HepG2 (cell line): ENCODE data around the gene NAV2. TPM values are rescaled to one million over a fixed set of nuclear protein-coding genes. Genes with fewer than 3 reads are reported as not detected.

ENCODE experiments used
- BRD4 ChIP-seq: sonication (generic); formaldehyde crosslinking; IDR thresholded peaks from 2 replicates; pipeline ENCODE4 v1.4.0; 2020; ENCODE audit warnings: missing genetic modification reagents
- CHCHD3 ChIP-seq: sonication (generic); formaldehyde crosslinking; IDR thresholded peaks from 2 replicates; pipeline ENCODE4 v1.8.0; 2022; ENCODE audit warnings: mild to moderate bottlenecking, missing genetic modification reagents, moderate library complexity
- ELF1 ChIP-seq: sonication (generic); formaldehyde crosslinking; IDR thresholded peaks from 2 replicates; pipeline ENCODE4 v1.4.0; 2020; ENCODE audit warnings: missing genetic modification reagents
- ELF3 ChIP-seq: IDR thresholded peaks from 2 replicates; pipeline ENCODE4 v1.6.1; 2016; ENCODE audit warnings: missing genetic modification reagents, missing compliant biosample characterization
- GATAD2A ChIP-seq: IDR thresholded peaks from 2 replicates; pipeline ENCODE4 v1.6.1; 2016
- HNRNPH1 ChIP-seq: fragments of 200-400 bp; formaldehyde crosslinking; optimal IDR thresholded peaks from 2 replicates; pipeline ENCODE3; 2017; ENCODE audit warnings: mild to moderate bottlenecking, low read depth, low read length
- HNRNPUL1 ChIP-seq: fragments of 200-400 bp; formaldehyde crosslinking; IDR thresholded peaks from 2 replicates; pipeline ENCODE4 v1.6.1; 2017; ENCODE audit warnings: low read depth, mild to moderate bottlenecking, low read length, moderate library complexity
- HOXA3 ChIP-seq: sonication (generic); formaldehyde crosslinking; IDR thresholded peaks from 2 replicates; pipeline ENCODE4 v1.5.0; 2020; ENCODE audit warnings: missing genetic modification reagents
- MLLT10 ChIP-seq: sonication (generic); formaldehyde crosslinking; IDR thresholded peaks from 2 replicates; pipeline ENCODE4 v1.4.0; 2020; ENCODE audit warnings: missing genetic modification reagents
- TOPORS ChIP-seq: sonication (generic); formaldehyde crosslinking; IDR thresholded peaks from 2 replicates; pipeline ENCODE4 v1.8.0; 2023; ENCODE audit warnings: mild to moderate bottlenecking, missing genetic modification reagents
- TSC22D2 ChIP-seq: sonication (generic); formaldehyde crosslinking; IDR thresholded peaks from 2 replicates; pipeline ENCODE4 v1.5.1; 2020; ENCODE audit warnings: missing genetic modification reagents, mild to moderate bottlenecking, borderline replicate concordance
- U2AF2 ChIP-seq: fragments of 200-400 bp; formaldehyde crosslinking; IDR thresholded peaks from 2 replicates; pipeline ENCODE4 v1.6.1; 2017; ENCODE audit warnings: low read depth, mild to moderate bottlenecking, low read length
- ZFAT ChIP-seq: sonication (generic); formaldehyde crosslinking; conservative IDR thresholded peaks from 2 replicates; pipeline ENCODE4 v1.8.1; 2023; ENCODE audit warnings: missing genetic modification reagents, inconsistent platforms
- ZMYM4 ChIP-seq: sonication (generic); formaldehyde crosslinking; IDR thresholded peaks from 2 replicates; pipeline ENCODE4 v1.8.1; 2023; ENCODE audit warnings: mild to moderate bottlenecking, missing genetic modification reagents
- ZNF205 ChIP-seq: IDR thresholded peaks from 2 replicates; pipeline ENCODE4 v1.6.1; 2018; ENCODE audit warnings: missing biosample characterization, missing genetic modification reagents
- ZNF44 ChIP-seq: sonication (generic); formaldehyde crosslinking; IDR thresholded peaks from 2 replicates; pipeline ENCODE4 v1.5.1; 2020; ENCODE audit warnings: mild to moderate bottlenecking, missing genetic modification reagents
- ZNF569 ChIP-seq: sonication (generic); formaldehyde crosslinking; IDR thresholded peaks from 2 replicates; pipeline ENCODE4 v1.5.0; 2020; ENCODE audit warnings: mild to moderate bottlenecking, missing genetic modification reagents, moderate library complexity, borderline replicate concordance
- polyA plus RNA-seq, 8 experiments: library from polyadenylated mRNA; depleted of rRNA in 3 of 8; stranded (reverse) in 7 of 8; unstranded in 1 of 8; fragments of >200 nt; fragmentation: Illumina TruSeq in 4 of 8; extraction: Trizol in 4 of 8; gene quantifications; 2 replicates each; pipeline versions ENCODE4 v1.2.1 to v1.2.3, GENCODE V29; 2011 to 2016; ENCODE audit warnings: low read depth in 4 of 8, missing spikeins in 1 of 8, mixed read lengths in 1 of 8; ENCODE audit not compliant: insufficient read depth in 1 of 8
- total RNA-seq, 5 experiments: library from RNA; depleted of rRNA; stranded (reverse); fragments of >200 nt; fragmentation: Illumina TruSeq; extraction: Trizol; gene quantifications; 2 replicates each; pipeline ENCODE4 v1.2.3, GENCODE V29; 2016; ENCODE audit warnings: low read depth in 1 of 5
- TF ChIP-seq, protein P1 (sequence below): sonication (generic); formaldehyde crosslinking; IDR thresholded peaks from 2 replicates; pipeline ENCODE4 v1.4.0; 2020; ENCODE audit warnings: mild to moderate bottlenecking, missing genetic modification reagents
- TF ChIP-seq, protein P2 (sequence below): sonication (generic); formaldehyde crosslinking; IDR thresholded peaks from 2 replicates; pipeline ENCODE4 v1.4.0; 2020; ENCODE audit warnings: mild to moderate bottlenecking, missing genetic modification reagents
- TF ChIP-seq, protein P3 (sequence below): sonication (generic); formaldehyde crosslinking; IDR thresholded peaks from 2 replicates; pipeline ENCODE4 v1.4.0; 2020; ENCODE audit warnings: missing genetic modification reagents
- TF ChIP-seq, protein P4 (sequence below): sonication (generic); formaldehyde crosslinking; conservative IDR thresholded peaks from 2 replicates; pipeline ENCODE4 v1.4.0; 2020; ENCODE audit warnings: missing genetic modification reagents
- TF ChIP-seq, protein P5 (sequence below): sonication (generic); formaldehyde crosslinking; conservative IDR thresholded peaks from 2 replicates; pipeline ENCODE4 v1.8.1; 2023; ENCODE audit warnings: missing genetic modification reagents
- TF ChIP-seq, protein P6 (sequence below): sonication (generic); formaldehyde crosslinking; IDR thresholded peaks from 2 replicates; pipeline ENCODE4 v1.4.0; 2020; ENCODE audit warnings: mild to moderate bottlenecking, missing genetic modification reagents

Gene NAV2
- total and polyA plus RNA-seq, 2 of the 13 experiments (the other 11 are each of a cell fraction or from before 2014, with no cell fraction given) = 9.3 to 34.6 TPM

DNA sequence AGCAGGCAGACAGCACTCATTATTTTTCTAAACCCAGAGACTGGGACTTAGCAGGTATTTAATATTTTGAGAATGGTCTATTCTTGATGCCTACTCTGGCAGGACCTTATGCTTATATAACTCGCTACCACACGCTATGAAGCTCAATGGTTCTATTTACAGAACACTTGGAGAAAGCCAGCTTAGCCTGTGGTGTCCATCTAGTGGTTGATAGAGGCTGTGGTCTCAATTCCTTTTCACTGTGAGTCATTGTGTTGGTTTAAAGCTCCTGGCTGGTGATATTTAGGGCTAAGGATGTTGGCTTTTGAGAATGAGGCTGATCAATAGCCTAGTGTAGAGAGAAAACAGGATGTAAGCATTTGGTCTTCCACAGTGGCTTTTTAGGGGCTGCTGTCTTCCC, 241.3 kb downstream of the NAV2 start (continued):
- TF ChIP-seq, protein P1, sequence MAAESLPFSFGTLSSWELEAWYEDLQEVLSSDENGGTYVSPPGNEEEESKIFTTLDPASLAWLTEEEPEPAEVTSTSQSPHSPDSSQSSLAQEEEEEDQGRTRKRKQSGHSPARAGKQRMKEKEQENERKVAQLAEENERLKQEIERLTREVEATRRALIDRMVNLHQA (CRISPR knock-in tag) = no peak
- no peak for TF ChIP-seq HNRNPH1
- TF ChIP-seq ZMYM4 = peak; percentile 56
- TF ChIP-seq, protein P2, sequence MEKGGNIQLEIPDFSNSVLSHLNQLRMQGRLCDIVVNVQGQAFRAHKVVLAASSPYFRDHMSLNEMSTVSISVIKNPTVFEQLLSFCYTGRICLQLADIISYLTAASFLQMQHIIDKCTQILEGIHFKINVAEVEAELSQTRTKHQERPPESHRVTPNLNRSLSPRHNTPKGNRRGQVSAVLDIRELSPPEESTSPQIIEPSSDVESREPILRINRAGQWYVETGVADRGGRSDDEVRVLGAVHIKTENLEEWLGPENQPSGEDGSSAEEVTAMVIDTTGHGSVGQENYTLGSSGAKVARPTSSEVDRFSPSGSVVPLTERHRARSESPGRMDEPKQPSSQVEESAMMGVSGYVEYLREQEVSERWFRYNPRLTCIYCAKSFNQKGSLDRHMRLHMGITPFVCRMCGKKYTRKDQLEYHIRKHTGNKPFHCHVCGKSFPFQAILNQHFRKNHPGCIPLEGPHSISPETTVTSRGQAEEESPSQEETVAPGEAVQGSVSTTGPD (CRISPR knock-in tag) = 0 out of 2 replicates have a peak, but pooled peaks have one; percentile 25
- TF ChIP-seq MLLT10 (CRISPR knock-in tag) = no peak
- TF ChIP-seq TSC22D2 (CRISPR knock-in tag) = no peak
- TF ChIP-seq, protein P3, sequence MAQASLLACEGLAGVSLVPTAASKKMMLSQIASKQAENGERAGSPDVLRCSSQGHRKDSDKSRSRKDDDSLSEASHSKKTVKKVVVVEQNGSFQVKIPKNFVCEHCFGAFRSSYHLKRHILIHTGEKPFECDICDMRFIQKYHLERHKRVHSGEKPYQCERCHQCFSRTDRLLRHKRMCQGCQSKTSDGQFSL (CRISPR knock-in tag) = no peak
- TF ChIP-seq ZFAT (CRISPR knock-in tag) = no peak
- TF ChIP-seq, protein P4, sequence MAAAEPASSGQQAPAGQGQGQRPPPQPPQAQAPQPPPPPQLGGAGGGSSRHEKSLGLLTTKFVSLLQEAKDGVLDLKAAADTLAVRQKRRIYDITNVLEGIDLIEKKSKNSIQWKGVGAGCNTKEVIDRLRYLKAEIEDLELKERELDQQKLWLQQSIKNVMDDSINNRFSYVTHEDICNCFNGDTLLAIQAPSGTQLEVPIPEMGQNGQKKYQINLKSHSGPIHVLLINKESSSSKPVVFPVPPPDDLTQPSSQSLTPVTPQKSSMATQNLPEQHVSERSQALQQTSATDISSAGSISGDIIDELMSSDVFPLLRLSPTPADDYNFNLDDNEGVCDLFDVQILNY (CRISPR knock-in tag) = no peak
- no peak for TF ChIP-seq BRD4 (CRISPR knock-in tag)
- TF ChIP-seq HNRNPUL1 = no peak
- TF ChIP-seq, protein P5, sequence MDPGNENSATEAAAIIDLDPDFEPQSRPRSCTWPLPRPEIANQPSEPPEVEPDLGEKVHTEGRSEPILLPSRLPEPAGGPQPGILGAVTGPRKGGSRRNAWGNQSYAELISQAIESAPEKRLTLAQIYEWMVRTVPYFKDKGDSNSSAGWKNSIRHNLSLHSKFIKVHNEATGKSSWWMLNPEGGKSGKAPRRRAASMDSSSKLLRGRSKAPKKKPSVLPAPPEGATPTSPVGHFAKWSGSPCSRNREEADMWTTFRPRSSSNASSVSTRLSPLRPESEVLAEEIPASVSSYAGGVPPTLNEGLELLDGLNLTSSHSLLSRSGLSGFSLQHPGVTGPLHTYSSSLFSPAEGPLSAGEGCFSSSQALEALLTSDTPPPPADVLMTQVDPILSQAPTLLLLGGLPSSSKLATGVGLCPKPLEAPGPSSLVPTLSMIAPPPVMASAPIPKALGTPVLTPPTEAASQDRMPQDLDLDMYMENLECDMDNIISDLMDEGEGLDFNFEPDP (CRISPR knock-in tag) = no peak
- TF ChIP-seq CHCHD3 (CRISPR knock-in tag) = no peak
- peak; percentile 75 for TF ChIP-seq ELF3
- TF ChIP-seq ZNF44 (CRISPR knock-in tag) = no peak
- no peak for TF ChIP-seq U2AF2
- TF ChIP-seq ZNF205 (CRISPR knock-in tag) = no peak
- no peak for TF ChIP-seq TOPORS (CRISPR knock-in tag)
- TF ChIP-seq, protein P6, sequence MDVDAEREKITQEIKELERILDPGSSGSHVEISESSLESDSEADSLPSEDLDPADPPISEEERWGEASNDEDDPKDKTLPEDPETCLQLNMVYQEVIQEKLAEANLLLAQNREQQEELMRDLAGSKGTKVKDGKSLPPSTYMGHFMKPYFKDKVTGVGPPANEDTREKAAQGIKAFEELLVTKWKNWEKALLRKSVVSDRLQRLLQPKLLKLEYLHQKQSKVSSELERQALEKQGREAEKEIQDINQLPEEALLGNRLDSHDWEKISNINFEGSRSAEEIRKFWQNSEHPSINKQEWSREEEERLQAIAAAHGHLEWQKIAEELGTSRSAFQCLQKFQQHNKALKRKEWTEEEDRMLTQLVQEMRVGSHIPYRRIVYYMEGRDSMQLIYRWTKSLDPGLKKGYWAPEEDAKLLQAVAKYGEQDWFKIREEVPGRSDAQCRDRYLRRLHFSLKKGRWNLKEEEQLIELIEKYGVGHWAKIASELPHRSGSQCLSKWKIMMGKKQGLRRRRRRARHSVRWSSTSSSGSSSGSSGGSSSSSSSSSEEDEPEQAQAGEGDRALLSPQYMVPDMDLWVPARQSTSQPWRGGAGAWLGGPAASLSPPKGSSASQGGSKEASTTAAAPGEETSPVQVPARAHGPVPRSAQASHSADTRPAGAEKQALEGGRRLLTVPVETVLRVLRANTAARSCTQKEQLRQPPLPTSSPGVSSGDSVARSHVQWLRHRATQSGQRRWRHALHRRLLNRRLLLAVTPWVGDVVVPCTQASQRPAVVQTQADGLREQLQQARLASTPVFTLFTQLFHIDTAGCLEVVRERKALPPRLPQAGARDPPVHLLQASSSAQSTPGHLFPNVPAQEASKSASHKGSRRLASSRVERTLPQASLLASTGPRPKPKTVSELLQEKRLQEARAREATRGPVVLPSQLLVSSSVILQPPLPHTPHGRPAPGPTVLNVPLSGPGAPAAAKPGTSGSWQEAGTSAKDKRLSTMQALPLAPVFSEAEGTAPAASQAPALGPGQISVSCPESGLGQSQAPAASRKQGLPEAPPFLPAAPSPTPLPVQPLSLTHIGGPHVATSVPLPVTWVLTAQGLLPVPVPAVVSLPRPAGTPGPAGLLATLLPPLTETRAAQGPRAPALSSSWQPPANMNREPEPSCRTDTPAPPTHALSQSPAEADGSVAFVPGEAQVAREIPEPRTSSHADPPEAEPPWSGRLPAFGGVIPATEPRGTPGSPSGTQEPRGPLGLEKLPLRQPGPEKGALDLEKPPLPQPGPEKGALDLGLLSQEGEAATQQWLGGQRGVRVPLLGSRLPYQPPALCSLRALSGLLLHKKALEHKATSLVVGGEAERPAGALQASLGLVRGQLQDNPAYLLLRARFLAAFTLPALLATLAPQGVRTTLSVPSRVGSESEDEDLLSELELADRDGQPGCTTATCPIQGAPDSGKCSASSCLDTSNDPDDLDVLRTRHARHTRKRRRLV (CRISPR knock-in tag) = no peak
- peak; percentile 91 for TF ChIP-seq GATAD2A (CRISPR knock-in tag)
- peak; percentile 51; the same call in 1 of the 2 replicates for TF ChIP-seq HOXA3
- no peak for TF ChIP-seq ELF1 (CRISPR knock-in tag)
- no peak for TF ChIP-seq ZNF569 (CRISPR knock-in tag)
